Kasumi-1 (cell line): Measurements from ENCODE around the gene PLEKHA1.

Experiments
- DNase-seq, 2 experiments: peaks; one replicate each; lab custom pipeline; 2025; lab: John Stamatoyannopoulos, UW

The PLEKHA1 gene

GRCh38 chr10:122422266-122422989 is 47.9 kb downstream of the PLEKHA1 start:
- no peak for DNase-seq

- DNase-seq = no peak
Measured at GRCh38 chr10:122424059-122424458, 49.6 kb downstream of the PLEKHA1 start.

DNA sequence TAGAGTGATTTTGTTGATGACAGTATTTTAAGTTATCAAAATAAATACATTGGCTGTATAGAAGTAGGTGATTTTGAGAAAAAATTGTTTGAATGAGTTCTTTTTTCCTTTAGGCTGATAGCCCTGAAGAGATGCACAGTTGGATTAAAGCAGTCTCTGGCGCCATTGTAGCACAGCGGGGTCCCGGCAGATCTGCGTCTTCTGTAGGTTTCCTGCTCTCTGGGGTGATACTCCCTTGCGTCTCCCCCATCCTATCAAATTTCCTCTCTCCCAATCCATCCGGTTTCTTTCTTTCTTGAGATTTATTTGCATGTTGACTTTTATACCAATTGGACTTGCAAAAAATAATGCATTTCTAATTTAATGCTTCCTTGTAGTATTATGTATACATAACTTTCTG is 52.3 kb downstream of the PLEKHA1 start:
- DNase-seq = no peak

DNA sequence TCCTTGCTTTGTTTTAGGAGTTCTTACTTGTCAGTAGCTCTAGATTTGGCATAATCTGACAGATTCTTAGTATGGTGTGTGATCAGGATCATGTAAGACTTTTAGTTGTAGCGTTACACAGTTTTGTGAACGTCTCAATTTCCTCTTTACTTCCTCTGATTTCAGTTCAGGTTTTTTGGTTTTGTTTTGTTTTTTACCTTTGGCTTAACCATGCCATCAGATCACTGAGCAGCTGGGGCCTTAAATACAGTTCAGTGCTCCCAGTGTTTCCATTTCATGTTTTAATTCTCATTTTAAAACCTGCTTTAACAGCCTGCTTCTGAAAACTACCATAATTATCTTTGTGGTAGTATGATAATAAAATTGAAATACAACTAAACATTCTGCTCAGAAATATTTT is 52.8 kb downstream of the PLEKHA1 start:
- DNase-seq = no peak

- peak; percentile 61 to 90 for DNase-seq
Measured at GRCh38 chr10:122435212-122435827, 60.8 kb downstream of the PLEKHA1 start.

GRCh38 chr10:122441961-122442360 is 67.5 kb downstream of the PLEKHA1 start:
- no peak for DNase-seq

DNA sequence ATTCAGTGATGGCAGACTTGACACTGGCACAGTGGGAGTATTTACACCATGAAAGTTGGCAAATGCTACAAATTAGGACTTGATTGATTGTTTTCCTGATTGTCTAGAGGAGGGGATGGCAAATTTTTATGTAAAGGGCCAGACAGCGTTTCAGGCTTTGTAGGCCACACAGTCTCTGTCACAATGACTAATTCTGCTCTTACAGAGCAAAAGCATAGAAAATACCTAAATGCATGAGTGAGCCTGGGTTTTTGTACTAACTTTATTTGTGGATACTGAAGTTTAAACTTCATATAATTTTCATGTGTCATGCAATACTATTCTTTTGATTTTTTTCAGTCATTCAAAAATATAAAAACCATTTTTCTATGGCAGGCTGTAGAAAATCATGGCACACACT is 71.0 kb downstream of the PLEKHA1 start:
- DNase-seq = no peak

DNA sequence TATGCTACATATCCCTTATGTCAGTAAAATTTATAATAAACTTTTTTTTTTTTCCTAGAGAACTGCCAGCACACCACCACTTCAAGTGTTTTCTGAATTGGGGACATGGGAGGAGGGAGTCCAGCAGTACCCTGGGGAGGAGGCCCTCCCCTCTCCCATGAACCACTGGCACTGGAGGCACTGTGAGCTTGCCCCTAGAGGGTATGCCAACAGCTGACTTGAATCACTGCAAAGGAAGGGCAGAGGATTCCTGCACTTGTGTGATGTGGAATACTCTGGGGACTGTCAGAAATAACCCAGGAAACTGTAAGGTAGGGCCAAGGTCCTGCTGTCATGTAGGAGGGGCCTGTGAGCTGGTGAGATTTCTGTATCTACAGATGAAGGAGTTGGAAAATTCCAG is 71.4 kb downstream of the PLEKHA1 start:
- DNase-seq = no peak

DNA sequence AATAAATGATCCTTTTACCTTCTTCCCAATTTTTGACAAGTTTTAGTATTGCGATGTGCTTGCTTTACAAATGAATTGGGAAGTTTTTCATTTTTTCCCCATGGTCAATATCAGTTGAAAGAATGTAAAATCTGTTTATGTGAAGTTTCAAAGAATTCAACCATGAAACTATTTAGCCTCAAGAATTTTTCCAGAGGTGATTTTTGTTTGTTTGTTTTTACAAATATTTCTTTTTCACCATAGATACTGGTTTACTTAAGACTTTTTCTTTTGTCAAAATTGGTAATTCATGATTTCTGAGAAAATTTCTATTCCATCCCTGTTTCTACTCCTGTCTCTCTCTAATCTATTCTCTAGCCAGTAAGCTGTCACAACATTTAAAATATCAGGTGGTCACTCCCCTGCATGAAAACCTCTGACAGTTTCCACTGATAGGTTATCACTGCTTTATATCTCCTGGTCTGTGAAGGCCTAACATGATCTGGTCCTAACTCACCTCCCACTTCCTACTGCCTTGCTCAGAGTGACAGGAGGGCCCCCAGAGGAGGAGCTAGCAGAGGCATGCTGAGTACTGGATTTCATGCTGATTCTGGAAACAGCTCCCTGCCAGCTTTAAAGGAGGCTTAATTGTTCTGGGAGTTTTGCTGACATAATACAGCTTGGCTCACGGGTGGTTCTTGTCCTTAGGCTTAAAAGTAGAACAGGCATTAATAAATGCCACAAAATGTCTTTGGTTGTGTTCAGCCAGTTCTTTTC is 72.3 kb downstream of the PLEKHA1 start:
- no peak for DNase-seq

DNA sequence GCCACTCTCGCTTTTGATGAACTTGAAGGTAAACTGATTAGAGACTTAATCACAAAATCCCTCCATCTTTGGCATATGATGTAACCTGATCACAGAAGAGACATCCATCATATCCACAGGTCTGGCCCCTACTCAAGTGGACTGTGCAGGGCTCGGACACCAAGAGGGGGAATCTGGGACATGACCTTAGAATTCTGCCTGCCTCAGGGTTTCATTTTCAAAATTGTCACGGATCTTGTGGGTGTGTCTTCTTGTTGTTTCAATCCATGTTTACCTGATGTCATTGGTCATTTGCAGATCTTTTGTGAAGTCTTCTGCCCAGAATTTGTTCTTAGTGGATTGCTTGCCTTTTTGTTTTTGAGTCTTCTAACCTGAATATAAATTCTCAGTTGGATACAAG is 74.1 kb downstream of the PLEKHA1 start:
- DNase-seq = no peak

- no peak for DNase-seq
Measured at GRCh38 chr10:122449153-122449552, 74.6 kb downstream of the PLEKHA1 start.

DNA sequence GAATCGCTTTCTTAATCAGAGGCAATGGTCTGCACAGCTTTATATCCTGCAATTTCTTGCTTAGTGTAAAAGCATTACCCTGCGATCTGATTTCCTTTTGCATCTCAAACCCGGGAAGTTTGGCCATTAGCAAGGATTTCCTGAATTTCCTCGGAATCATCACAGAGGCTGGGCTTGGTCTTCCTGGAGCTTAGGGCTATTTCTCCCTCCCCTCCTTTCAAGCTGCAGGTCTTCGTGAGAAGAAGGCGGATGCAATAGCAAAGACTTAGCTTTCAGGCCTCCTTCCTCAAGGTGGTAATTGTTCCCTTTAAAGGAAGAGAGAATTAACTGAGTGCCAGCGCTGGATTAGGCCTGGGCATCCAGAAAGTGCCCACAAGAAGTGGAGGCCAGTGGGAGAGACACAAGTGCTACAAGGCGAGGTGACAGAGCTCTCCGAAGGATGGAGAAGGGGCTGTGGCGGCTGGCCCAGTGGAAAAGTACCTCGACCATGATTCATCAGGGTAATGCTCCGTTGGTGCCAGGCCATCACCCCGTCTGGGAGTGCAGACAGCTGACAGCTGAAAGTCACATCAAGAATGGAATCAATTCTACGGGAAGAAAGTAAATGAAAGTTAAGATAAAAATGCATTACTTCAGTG is 76.0 kb downstream of the PLEKHA1 start:
- no peak for DNase-seq

DNA sequence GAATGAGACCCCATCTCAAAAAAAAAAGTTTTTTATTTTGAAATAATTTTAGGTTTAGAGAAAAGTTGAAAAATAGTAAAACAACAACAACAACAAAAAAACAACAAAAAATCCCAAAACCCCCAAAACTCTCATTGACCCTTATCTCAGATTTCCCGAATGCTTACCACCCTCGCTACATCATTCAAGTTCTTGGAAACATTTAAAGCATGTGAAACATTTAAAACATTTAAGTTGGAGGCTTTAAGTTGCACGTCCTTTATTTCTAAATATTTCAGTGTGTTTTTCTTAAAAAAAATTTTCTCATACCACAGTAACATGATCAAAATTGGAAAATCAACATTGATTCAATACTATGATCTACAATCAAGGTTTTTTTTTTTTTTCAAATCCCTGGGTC is 79.6 kb downstream of the PLEKHA1 start:
- DNase-seq = no peak

DNA sequence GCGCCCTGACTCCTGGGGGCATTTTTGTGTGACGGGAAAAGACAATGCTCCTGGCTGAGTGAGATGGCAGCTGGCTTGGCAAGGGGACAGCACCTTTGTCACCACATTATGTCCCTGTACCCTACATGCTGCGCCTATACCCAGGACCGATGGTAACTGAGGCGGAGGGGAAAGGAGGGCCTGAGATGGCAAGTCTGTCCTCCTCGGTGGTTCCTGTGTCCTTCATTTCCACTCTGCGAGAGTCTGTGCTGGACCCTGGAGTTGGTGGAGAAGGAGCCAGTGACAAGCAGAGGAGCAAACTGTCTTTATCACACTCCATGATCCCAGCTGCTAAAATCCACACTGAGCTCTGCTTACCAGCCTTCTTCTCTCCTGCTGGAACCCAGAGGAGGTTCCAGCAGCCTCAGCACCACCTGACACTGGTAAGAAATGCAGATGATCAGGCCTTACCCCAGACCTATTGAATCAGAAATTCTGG is 80.1 kb downstream of the PLEKHA1 start, which contains the start of gene ARMS2:
Gene ARMS2 (plus strand): TSS at position 51 of the 478 bp plus-strand sequence. CDS start 75 bp downstream, at position 126.
- DNase-seq = no peak

GRCh38 chr10:122455376-122456079 is 81.0 kb downstream of the PLEKHA1 start:
- DNase-seq = no peak

GRCh38 chr10:122457934-122458333 is 83.4 kb downstream of the PLEKHA1 start:
- DNase-seq = no peak

DNA sequence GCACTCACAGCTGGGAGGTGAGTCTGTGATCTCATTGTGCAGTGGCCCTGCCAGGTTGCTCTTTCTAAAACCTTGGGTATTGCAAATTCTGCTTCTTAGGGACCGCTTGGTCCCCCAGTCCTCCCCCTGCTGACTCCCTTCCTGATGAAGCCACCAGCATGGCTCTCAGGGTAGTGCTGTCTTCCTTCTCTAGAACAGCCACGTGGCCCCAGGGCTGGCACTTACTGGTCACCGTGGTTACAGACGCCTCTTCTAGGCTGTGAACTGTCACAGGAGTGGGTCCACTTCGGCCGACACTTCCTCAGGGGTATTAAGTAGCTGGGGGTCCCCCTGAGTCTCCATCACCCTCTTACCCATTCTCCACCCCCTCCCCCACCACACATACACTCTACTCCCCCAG is 84.2 kb downstream of the PLEKHA1 start:
- DNase-seq = no peak

DNA sequence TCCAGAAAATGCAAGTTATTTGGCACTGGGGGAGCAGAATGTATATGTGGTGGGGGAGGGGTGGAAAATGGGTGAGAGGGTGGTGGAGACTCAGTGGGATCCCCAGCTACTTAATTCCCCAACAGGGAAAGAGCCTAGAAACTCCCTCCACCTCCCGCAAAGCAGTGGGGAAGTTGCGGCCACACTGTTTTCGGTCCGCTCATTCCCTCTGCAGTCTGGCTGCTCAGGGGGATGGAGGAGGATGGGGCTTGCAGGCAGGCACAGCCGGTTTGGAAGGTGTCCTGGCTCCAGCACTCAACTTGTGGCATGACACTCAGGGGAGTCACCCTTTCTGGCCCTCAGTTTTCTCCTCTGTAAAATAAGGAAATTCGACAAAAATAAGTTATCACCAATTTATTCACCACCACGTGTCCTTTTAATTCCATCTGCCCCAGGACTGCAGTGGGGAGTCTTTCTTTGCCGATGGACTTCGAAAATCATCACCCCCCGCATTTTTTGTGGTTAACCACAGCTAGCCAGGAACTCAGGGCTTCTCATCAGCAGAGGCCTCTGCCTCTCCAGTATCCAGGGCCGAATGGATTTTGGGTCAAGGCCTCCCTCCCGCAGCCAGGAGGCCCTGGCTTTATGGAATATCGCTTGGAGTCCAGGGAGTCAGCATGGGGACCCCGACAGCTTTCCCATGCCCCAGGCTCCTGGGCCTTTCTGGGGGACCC is 85.2 kb downstream of the PLEKHA1 start:
- no peak for DNase-seq

- no peak for DNase-seq
Measured at GRCh38 chr10:122460891-122461293, 86.4 kb downstream of the PLEKHA1 start.

- no peak for DNase-seq
Measured at GRCh38 chr10:122461367-122461728, 86.8 kb downstream of the PLEKHA1 start, which contains the start of gene HTRA1. Gene HTRA1 (plus strand): TSS chr10:122461553. CDS start chr10:122461653, 100 bp downstream.
